Measurements from ENCODE around the gene ZNF432.

- TF ChIP-seq EZH2 (IDR thresholded peaks at IDR 0.05) (no peak), POLR2AphosphoS5 (IDR thresholded peaks at IDR 0.05; ENCODE audit: borderline replicate concordance, low read depth, low read length) (no peak), FOXP2 (optimal IDR thresholded peaks at IDR 0.05; ENCODE audit: control extremely low read depth, extremely low read length, insufficient read depth) (no peak)
These were observed 54.5 kb downstream of the ZNF432 start for GRCh38 chr19:51994048-51994644.
